GM20000 (cell line): Measurements from ENCODE around the gene CAMSAP2.
"Not testable (repeated sequence)": the region's sequence is repeated elsewhere in the genome, so short reads cannot be mapped to it uniquely, and the experiment has no call there.

ENCODE experiments used
- DNase-seq: peaks from one replicate; pipeline ENCODE4 v3.0.0; 2012; ENCODE audit warnings: low spot score
- CTCF ChIP-seq: IDR thresholded peaks from 2 replicates; pipeline ENCODE4 v1.5.1; 2012; ENCODE audit warnings: mild to moderate bottlenecking, control low read depth; ENCODE audit errors: extremely low read depth, missing control alignments

Gene CAMSAP2

DNA sequence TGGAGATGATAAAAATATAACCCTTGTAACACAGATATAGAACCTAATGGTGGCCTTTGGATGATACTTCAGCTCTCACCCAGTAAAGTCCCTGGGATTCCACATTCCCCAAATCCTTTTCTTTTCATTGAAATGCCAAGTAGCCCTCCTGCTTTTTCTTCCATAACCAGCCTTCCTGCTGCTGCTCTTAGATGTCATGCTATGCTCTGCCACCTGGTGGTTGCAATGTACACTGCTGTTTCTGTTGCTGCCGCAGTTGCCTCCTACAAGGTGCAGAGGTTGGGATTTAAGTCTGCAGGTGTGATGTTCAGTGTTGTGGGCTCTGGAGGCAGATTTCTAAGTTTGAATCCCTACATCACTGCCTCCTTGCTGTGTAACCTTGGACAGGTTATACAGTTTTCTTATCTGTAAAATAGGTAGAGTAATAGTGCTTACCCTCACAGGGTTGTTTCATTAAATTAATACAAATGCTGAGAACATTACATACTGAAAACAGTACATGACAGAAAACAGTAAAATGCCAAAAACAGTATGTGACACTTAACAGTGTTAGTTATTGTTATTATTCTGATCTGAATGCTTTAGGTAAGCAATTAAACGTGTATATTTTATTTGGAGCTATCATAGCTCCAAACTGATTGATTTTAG is 64.3 kb downstream of the CAMSAP2 start:
- peak; percentile 58 for DNase-seq
- peak; percentile 65 for TF ChIP-seq CTCF

DNA sequence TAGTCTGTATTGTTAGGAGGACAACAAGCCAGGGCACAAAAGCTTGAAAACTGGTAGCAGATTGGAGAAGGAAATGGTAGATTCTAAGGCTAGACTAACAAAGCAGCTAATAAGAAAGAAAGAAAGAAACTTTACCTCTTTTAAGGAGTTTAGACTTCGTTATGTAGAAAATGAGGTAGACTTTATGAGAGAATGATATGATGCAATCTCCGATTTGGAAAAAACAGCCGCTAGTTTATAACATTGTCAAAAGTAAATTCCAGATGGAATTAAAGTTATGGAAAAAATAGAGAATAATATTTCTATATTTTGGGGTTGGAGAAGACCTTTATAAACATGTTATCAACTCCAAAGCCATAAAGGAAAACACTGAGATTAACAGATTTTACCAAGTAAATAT is 67.0 kb downstream of the CAMSAP2 start:
- no peak for TF ChIP-seq CTCF
- no peak for DNase-seq

GRCh38 chr1:200808846-200809245 is 70.2 kb downstream of the CAMSAP2 start:
- no peak for DNase-seq
- no peak for TF ChIP-seq CTCF

- TF ChIP-seq CTCF: no peak
- DNase-seq: no peak
These were observed 73.0 kb downstream of the CAMSAP2 start for GRCh38 chr1:200811704-200812103.

GRCh38 chr1:200816624-200817224 is 78.0 kb downstream of the CAMSAP2 start:
- not testable (repeated sequence) for DNase-seq

GRCh38 chr1:200818248-200818647 is 79.6 kb downstream of the CAMSAP2 start:
- no peak for DNase-seq

DNA sequence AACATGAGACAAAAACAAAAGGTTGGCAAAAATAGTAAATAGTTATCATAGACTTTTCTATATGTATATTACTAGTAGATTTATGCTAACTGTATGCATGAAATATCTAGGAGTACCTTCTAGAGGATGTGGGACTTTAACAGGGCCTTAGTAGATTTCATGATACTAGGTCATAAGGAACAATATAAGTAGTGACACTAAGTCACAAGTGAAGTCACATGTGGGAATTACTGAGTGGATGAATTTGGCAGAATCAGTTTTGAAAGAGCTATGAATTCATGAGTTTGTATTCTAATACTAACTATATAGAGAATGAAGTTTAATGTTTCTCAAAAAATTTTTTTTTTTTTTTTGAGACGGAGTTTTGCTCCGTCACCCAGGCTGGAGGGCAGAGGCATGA is 81.0 kb downstream of the CAMSAP2 start:
- no peak for TF ChIP-seq CTCF
- no peak for DNase-seq

More at GRCh38 chr1:200818248-200818647, 79.6 kb downstream of the CAMSAP2 start:
- TF ChIP-seq CTCF: no peak

- no peak for DNase-seq
- TF ChIP-seq CTCF: no peak
These were observed 92.4 kb downstream of the CAMSAP2 start for GRCh38 chr1:200831091-200831490.
